COLO668 (cell line): ENCODE results near the gene TSPAN33.
"Not testable (repeated sequence)": the region's sequence is repeated elsewhere in the genome, so short reads cannot be mapped to it uniquely, and the experiment has no call there.

ENCODE experiments used
- DNase-seq: peaks from one replicate; lab custom pipeline; 2025; ENCODE audit not compliant: unreplicated experiment; lab: John Stamatoyannopoulos, UW

The TSPAN33 gene

GRCh38 chr7:129169686-129170440 is 25.4 kb downstream of the TSPAN33 start:
- DNase-seq: no peak

- DNase-seq: no peak
Observed at GRCh38 chr7:129170441-129171021, 26.0 kb downstream of the TSPAN33 start.

- DNase-seq: not testable (repeated sequence)
Observed at GRCh38 chr7:129173861-129174260, 29.4 kb downstream of the TSPAN33 start.

GRCh38 chr7:129176916-129177710 is 32.6 kb downstream of the TSPAN33 start:
- no peak for DNase-seq

DNA sequence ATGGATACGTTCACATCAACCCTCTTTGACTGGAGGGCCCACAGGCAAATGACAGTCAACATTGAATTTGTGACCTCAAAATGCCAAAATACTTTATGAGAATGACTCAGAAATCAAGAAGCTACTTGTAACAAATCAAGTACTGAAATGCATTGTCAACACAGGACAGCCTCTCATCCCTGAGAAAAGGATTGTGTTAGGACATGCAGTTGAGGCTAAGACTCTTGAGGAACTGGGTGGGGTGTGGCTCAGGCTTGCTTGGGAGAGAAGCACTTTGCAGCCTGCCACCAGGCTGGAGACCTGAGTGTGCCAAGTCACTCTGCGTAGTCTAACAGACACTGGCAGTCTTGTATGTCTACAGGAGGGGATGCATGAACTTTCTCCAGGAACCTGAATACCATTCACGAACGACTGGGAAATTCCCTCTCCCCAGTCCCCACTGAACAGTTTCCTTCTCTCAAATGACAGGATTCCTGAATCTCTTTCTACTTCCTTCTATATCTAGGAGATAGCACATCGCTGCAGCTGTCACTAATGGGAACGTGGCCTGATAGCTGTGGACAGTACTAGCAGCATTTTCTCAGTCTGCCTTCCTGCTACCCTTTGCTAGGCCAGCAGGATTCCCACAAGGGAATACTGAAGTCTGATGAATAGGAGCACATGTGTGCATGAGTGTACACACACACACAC is 40.6 kb downstream of the TSPAN33 start:
- DNase-seq: no peak

DNA sequence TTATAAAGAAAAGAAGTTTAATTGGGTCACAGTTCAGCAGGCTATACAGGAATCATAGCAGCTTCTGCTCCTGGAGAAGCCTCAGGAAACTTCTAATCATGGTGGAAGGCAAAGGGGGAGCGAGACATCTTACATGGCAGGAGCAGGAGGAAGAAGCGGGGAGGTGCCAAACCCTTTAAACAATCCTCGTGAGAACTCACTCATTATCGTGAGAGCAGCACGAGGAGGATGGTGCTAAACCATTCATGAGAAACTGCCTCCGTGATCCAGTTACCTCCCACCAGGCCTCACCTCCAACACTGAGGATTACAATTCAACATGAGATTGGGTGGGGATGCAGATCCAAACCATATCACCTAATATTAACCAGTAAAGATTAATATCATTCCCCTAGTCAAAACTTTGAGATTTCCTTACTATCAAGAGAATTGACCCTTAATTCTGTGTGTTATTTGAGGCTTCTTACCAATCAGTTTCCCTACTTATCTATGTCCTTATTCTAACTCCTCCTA is 42.3 kb downstream of the TSPAN33 start:
- no peak for DNase-seq

- no peak for DNase-seq
Observed at GRCh38 chr7:129187681-129188371, 43.3 kb downstream of the TSPAN33 start.

GRCh38 chr7:129188372-129188891 is 43.9 kb downstream of the TSPAN33 start, which contains the start of gene SMO:
SMO (plus strand) TSS chr7:129188633; CDS start chr7:129189152, 519 bp downstream.
- no peak for DNase-seq

- no peak for DNase-seq
Observed at GRCh38 chr7:129188892-129189660, 44.6 kb downstream of the TSPAN33 start.

GRCh38 chr7:129189661-129190310 is 45.3 kb downstream of the TSPAN33 start:
- DNase-seq: no peak

GRCh38 chr7:129191272-129191671 is 46.8 kb downstream of the TSPAN33 start:
- DNase-seq: no peak

- DNase-seq: no peak
Observed at GRCh38 chr7:129193892-129194291, 49.4 kb downstream of the TSPAN33 start.

- no peak for DNase-seq
Observed at GRCh38 chr7:129197771-129198170, 53.3 kb downstream of the TSPAN33 start.

DNA sequence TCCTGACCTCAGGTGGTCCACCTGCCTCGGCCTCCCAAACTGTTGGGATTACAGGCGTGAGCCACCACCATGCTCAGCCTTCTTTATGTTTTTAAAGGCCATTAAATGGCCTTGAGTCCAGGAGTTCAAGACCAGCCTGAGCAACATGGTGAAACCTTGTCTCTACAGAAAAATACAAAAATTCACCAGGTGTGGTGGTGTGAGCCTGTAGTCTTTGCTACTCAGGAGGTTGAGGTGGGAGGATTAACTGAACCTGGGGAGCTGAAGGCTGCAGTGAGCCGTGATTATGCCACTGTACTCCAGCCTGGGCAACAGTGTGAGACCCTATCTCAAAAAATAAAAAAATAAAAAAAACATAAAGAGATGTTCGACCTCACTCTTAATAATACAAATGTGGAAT is 54.9 kb downstream of the TSPAN33 start:
- no peak for DNase-seq

DNA sequence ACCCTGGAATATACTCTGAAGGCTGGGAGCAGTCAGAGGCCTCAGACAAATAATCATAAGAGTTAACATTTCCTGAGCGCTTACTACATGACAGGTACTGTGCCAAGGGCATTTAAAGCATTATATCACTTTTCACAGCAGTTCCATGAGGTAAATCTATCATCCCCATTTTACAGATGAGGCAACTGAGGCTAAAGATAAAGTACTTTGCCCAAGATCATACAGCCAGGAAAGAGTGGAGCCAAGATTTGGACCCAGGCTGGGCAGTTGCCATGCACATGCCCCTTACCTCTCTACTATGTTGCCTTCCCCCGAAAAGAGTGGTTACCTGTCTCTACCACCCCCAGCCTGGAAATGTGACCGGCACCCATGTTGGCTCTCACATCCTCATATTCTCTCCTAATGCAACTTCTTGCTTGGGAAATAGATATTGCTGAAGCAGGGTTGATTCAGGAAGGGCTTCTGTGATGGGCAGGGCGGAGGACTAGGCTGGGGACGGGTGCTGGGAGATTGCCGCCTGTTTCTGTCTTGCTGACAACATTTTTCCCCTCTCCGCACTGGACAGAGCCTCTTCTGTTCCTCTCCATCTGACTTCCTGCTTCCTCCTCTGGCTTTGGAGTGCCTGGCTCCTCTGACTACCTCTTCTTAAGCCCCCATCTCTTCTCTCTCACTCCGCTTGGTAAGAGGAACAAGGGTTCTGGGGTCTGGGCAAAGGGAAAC is 57.7 kb downstream of the TSPAN33 start:
- no peak for DNase-seq

GRCh38 chr7:129203050-129203741 is 58.7 kb downstream of the TSPAN33 start:
- DNase-seq: no peak

GRCh38 chr7:129205126-129205818 is 60.8 kb downstream of the TSPAN33 start:
- DNase-seq: no peak
